Stimulated activated CD4-positive, alpha-beta T cell treated with anti-CD3 and anti-CD28 coated beads, Interleukin-15, amount 100 ng/mL, for 24 hours (primary cell): ENCODE measurements around the gene FOXP1.

Experiments used
- DNase-seq: peaks from one replicate; pipeline ENCODE4 v3.0.0-alpha.2; 2020

The FOXP1 gene

DNA sequence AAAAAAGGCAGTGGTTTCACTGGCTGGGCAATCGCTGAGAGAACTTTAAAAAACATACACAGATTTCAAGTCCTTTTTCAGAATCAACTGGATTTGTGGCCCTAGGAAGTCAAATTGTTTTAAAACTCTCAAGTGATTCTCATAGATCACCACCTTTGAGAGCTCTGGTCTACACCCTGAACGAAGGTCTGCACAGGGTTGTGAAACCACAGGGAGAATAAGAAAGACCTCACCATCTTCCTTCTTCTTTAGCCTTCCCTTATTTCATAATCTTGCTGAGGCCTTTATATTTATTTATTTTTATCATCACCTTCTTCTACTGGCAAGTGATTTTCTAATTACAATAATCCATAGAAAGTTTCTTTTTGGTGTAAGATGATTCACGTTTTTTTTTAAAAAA, 58.1 kb downstream of the FOXP1 start:
- no peak for DNase-seq

DNA sequence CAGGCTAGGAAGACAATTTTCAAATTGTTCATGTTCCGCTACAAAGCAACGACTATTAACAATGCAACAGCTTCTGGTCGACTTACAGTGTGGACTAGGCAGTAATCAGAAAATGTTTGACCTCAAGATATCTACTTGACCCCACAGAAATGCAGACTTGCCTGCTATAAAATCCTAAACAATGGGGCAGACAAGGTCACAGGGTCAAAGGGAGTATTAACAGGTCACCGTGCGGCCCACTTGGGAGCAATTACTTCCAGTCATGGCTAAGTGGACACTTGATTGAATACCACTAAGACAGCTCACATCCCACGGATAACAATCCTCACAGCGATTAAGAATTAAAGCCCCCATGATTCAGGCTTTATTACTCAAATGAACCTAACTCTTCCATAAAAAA, 58.9 kb downstream of the FOXP1 start:
- no peak for DNase-seq

DNA sequence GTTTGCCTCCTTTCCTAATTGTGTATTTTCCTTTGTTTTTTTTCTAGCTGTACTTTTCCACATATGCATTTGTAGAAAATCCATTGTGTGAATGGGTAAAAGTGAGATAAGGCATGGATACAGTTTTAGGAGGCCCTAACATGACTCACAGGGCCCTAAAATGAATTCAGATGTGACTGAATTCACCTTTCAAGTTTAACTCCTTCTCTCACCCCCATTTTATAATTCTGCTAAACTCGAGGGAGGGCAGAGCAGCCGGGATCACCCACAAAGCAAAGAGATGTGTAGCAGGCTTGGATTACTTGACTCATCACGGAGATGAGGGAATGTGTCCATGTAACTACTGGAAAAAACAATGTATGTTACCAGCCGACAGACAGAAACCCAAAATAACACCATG, 59.9 kb downstream of the FOXP1 start:
- no peak for DNase-seq

DNA sequence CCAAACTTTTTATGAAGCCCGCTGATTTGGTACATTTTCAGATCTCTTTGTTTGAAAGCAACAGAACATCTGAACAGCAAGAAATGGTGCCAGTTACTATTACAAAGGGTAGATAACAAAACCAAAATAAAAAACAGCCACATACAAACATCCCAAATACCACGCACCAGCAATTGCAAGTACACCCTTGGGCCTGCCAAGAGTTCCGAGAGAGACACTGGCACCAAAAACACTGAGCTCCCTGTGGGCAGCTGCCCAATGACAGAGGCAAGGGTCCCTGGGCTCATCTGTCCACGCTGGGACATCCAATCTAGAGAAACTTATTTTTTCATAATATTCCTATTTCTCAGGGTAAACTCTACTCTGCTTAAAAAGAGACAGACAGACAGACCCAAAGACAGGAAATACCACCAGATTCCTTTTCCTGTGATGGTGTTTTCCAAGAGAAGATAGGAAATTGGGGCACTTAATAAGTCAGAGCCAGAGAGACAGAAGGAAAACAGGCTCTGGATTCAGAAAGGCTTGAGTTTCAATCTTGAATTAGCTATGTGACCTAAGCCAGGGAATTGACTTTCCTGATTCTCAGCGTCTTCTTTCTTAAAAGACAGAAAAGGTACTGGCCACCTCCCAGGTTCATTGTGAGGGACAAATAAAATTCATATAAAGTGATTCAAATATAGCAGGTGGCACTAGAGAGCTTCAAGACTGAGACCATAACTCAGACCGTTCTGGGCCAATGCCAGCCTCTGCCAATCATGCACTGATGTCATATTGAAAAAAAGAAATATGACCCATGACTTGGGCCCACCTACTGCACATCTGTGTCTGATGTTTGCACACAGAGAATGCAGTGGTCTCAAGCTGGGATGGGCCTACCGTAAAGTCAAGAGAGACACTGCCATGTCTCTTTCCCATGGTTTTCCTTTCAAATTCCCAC, 61.3 kb downstream of the FOXP1 start:
- DNase-seq = no peak

DNA sequence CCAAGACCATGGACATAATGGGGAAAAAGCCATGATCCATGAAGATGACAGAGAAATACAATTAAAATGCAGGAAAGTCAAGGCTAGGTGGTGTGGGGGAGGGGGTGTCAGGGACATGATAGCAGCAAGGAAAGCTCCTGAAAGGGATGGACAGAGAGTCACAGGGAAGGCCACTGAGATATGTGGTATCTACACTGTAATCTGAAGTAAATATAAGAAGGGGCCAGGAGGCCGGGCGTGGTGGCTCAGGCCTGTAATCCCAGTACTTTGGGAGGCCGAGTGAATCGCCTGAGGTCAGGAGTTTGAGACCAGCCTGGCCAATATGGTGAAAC, 62.5 kb downstream of the FOXP1 start:
- no peak for DNase-seq

DNA sequence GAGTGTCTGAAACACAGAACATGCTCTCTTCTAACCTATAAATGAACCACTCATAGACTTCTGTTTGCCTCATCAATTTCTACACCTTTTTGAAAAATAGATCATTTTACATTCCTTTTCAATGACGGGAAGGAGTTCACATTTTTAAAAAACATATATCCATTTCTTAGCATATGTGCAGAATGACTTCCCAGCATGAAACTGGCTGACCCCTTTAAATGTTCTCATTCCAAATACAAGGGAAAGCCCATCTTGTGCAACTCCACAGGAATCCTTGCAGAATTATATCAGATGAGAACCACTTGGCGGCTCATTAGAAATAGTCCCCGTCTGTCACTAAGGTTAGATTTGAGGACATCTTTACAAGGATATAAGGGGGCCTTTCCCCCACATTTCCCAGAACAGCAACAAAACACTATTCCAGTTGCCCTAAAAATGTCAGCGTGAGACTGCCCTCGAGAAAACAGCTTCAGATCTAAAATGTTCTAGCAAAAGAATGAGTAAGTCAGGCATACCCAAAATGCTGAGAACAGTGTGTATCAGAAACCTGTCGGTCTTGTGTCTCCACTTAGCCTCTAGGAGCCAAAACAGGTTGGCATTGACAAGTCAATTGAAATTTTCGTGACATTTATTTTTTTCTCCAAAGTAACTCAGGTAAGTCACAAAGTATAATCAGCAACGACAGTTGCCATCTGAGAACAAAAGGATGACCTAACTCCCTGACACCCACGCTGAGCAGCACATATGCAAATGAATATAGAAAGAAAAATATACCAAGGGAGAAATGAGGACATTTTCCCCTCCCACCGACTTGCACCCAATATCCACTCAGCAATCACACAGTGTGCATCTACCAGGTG, 63.1 kb downstream of the FOXP1 start:
- no peak for DNase-seq

DNA sequence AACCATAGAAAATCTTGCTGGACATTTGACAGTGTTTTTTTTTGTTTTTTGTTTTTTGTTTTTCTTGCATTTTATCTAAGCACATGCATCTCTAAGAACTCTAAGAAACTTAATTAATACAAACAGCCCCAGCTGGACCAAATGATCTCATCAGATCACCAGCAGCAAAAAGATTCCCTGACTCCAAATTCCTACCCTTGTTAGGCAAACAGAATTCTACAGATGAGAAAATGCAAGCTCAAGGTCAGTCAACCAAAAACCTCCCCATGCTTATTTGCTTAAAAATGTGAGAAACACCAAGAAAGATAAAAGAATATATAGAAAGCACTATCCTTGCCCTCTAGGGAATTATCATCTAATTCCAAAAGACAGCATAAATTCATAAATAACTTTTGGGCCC, 65.4 kb downstream of the FOXP1 start:
- no peak for DNase-seq

DNA sequence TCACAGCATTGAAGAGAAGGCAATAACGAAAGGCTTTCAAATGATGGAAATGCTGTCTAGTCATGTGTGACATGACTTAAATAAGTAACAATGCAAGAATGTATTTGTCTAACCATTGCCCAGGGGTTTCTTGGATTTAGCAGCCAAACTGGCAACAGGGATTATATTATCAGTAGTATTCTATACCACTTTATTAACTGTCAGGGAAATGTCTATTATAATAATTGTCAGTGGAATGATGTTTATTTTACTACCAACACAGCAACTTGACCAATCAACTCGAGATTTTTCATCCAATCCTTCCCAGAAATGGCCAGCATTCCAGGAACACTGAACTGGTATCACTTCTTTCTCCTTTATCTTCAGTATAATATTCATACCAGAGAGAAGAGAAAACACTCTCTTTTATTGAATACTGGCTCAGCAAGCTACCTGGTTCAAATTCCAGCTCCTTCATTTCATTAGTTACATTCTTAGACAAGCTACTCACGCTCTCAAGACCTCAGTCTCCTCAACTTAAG, 66.2 kb downstream of the FOXP1 start:
- no peak for DNase-seq

DNA sequence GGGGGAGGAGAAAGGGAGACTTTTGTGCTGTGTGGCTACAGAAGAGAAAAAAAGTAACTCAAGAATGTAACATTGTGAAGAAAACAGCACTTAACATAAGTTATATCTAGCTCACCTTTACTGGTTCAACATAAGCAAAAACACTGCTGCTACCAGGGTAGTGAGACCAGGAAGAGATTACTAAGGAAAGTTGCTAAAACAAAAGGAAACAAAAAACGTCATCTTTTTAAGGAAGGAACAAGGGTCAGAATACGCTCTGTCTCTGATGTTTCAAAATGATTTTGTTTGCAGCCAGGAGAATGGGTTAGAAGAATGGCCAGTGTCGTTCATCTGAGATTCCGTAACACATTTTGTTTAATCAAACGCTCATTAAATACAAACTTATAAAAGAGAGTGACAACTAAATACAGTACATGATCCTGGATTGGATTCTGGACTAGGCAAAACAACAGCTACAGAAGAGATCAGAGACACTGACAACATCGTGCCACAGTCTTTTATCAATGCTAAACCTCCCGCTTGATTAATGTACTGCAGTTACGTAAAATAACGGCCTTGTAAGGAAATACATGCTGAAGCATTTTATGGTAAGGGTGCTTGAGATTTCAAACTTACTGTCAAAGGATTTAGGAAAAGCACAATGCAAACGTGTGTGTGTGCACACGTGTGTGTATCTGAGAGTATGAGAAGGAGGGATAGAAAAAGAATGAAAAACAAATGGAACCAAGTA, 67.7 kb downstream of the FOXP1 start:
- no peak for DNase-seq

DNA sequence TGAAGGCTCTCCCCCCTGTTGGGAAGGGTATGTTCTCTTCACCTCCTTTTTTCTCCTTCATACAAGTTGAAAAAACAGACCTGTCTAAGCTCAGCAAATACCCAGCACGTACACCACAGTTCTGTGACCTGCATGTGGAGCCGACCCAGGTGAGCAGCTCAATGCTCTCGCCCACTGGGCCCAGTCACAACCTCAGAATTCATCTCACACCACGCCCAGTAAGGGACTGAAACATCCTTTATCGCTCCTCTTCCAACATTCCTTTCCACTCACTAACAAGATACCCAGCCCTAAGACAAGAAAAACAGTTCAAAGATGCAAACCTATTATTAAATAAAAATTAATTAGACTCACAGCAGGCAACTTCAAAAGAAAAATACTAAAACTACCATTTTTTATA, 68.9 kb downstream of the FOXP1 start:
- no peak for DNase-seq

DNA sequence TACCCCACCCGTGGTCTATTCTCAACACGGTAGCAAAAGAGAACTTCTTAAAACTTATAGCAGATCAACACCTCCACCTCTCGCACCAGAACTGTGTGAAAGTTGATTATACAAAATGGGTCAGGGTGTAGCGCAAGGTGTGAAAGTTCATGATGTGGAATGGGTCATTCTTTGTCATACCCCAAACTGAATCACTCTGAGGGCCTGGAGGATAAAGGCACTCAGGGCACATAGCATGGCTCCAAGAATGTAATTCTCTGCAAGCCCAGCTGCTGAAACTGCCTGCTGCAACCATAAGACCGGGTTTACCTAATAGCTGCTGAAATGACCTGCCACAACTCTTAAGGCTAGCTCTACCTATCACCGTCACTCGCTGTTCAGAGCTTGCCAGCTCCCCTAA, 70.0 kb downstream of the FOXP1 start:
- DNase-seq = no peak

DNA sequence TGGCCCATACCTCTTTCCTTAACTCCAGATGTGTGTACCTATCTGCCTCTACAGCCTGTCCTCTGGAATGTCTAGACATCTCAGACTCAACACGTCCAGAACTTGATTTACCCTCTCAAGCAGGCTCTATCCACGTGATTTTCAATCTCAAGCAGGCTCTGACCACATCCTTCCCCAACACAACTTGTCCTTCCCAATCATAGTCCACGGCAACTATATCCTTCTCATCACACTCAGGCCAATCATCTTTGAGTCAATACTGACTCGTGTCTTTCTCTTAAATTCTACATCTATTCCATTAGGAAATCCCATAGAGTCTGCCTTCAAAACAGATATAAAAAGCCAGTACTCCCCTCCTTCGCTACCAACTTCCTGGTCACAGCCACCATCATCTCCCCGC, 70.4 kb downstream of the FOXP1 start:
- no peak for DNase-seq

DNA sequence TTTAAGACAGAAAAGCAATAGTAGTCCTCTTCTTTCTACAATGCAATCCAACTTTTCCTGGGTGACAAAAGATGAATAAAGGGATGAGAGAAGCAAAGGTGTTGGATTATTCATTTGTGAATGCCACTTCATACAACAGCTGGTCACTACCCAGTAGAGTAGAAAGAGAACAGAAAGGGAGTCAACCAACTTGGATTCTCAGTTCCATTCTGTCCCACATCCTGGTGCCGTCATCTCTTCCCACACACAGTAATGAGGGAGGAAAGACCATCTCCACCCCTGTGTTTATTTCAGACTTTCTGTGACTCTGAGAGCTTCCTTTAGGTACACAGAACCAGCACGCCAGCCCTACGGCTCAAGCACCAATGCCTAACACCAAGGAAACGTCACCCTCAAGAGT, 71.0 kb downstream of the FOXP1 start:
- peak; percentile 17 for DNase-seq

DNA sequence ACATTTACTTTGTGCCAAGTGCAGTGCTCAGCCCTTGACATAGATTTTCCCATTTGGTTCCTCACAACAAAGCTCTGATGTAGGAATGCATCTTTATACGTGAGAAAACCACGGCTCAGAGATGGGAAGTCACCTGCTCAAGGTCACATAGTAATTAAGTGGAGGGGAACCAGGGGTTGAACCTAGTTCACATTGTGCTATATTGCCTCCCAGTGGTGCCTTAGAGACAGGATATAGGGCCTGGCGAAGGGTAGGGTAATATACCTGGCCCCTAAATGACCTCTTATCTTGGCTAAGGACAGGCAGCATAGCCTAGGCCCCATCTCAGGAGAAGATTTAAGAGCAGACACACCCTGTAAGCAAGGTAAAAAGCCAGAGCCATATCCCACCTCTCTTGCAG, 71.5 kb downstream of the FOXP1 start:
- DNase-seq = peak; percentile 27

DNA sequence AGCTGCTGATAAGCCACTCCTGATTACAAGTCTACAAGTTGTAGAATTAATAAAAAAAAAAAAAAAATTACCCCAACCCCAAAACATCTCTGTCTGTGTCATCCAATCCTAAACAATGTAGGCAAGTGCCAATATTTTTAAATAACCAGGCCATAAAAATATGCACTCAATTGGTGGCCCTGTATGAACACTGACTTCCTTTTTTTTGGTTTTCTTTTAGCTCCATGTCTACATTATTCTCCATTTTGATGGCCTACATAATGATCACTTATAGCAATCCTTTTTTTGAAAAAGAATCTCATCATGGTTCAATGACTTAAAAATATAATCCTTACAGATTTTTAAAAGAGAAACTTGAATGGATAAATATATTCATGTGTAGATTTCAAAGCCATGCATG, 72.1 kb downstream of the FOXP1 start:
- no peak for DNase-seq

DNA sequence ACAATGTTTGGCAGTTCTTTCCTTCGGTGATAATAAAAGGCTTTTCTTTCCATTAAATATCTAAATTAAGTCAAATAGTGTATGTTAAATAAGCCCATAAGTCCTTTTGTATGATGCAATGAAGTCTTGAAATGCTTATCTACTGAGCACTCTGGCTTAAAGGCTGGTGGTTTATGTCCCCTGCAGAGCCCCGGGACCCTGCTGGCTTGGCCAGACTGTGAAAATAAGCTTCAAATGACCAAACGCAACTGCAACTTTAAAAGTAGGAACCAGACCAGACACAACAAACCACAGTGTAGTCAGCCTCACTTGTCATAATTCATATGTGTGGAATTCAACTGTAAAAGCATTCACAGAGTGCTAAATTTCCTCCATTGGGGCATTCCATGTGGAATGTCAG, 72.5 kb downstream of the FOXP1 start:
- no peak for DNase-seq

DNA sequence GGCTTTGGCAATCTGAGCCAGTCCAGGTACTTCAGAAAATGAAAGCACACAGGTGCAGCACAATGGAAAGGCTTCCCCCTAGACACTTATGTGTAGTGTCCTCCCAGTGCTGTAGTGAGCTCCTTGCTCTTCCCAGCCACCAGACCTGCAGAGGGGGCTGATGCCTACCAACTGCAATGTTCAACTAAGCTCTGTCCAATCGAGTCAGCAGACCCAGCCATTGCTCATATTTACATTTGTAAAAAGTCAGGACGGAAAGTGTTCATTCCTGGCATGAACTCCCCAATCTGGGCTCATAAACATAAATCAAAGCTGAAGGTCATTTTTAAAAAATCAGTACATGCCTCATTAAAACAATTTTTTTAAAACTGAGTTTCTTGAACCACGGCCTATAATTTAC, 73.0 kb downstream of the FOXP1 start:
- DNase-seq = no peak

DNA sequence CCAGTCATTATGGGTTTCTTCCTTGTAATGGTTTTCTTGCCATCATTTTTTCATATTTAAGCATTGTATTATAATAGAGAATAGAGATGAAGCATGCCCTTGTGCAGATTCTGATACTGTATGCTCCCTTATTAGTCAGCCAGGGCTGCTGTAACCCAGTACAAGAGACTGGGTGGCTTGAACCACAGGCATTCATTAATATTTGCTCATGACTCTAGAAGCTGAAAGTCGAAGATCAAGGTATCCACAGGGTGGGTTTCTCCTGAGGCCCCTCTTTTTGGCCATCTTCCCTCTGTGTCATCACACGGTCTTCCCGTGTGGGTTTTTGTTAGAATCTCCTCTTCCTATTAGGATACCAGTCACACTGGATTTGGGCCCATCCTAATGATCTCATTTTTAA, 74.5 kb downstream of the FOXP1 start:
- no peak for DNase-seq

DNA sequence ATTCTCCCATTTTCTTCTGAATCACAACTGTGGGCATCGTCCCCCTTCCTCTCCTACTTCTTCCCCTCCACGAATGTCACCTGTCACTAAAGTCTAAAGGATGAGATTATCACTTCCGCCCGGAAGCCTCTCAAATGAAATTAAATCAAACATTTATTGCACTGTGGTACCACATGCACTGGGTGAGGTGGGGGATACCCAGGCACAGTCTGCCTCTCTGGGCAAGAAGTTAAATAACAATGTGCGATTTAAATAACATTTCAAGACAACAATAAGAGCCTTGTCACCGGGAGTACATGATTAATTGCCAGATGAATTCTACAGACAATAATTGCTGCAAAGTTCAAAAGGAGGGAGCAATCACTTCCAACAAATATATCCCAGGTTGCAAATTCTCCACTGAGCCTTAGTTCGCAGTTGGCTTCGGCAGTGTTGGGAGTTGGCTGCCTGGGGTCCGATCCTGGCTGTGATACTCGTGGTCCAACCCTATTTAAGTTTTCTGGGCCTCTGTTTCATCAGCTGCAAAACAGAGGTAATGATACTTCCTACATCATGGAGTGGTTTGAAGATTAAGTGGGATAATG, 77.7 kb downstream of the FOXP1 start:
- no peak for DNase-seq

DNA sequence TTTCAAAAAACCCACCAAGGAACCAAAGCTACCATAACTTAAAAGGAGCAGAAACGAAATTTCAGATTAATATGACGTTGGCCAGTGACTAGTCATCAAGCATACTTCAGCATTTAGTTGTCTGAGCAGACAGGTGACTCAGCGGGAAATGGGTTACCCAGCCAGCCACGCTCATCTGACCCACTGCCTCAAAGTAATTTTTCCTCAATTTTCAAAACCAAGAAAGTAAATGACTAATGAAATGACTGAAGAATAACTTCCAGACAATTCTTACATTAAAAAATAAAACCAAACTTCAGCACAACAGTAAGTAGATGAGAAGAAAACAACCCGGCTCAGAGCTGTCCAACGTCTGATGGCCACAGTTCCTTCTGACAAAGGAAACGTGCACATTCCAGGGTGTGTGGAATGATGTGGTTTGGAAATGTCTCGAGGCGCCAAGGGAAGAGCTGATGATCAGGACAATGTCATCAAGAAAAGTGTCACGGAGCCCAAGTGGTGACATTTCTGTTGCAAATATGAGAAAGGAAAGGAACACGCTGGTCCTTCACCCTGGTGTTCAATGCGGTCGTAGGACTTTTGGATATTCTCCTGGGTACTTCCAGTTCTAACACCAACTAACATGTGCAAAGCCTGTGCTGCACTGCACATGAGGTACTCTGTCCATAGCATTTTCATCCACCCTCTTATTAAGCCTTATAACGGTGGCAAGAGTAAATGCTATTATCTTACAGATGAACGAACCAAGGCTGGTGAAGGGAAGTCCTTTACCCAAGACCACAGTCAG, 79.1 kb downstream of the FOXP1 start:
- peak; percentile 68 for DNase-seq

DNA sequence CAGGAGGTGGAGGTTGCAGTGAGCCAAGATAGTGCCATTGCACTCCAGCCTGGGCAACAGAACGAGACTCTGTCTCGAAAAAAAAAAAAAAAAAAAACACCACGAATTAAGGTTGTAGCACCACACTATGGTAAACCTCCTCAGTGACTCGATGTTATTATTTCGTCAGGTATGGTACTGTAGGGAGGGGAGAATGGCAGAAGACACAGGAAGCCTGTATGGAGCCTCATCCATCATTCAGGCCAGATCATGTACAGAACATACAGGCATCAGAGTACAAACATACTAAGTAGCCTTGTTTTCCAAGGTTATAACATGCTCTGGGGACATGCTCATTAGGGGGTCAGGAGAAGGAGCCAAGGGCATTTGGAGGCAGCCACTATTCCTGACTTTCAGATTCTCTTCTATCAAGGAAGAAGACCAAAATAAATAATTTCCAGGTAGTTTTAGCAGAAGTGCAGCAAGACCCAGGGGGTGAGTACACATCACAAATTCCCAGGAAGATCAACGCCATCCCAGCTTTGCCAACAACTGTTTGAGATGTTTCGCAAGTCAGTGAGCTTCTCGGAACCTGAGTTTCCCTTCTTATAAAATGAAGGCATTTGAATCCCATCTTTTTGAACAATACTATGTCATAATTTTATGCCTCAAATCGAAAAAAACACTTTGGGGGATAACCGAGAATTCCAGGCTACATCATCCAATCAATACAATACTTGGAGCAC, 79.8 kb downstream of the FOXP1 start:
- DNase-seq = no peak
